Natural killer cell (primary cell): Measurements from ENCODE around the gene CAMTA1. TPM values are rescaled to one million over a fixed set of nuclear protein-coding genes. Genes with fewer than 3 reads are reported as not detected.

ENCODE experiments used
- ATAC-seq, 3 donors: fragments of 150-1000 bp in 2 of 3; fragments of 200-7000 bp in 1 of 3; cut with Tn5 transposase; 1 replicate in 1 of 3; 2 replicates in 2 of 3; pipeline ENCODE4 v1.10.0; 2021; ENCODE audit warnings: mild to moderate bottlenecking in 2 of 3, moderate library complexity in 2 of 3
- DNase-seq, 2 donors: peaks; one replicate each; pipeline versions ENCODE4 v3.0.0 to v3.0.0-alpha.2; 2013 to 2021; ENCODE audit warnings: mixed read lengths in 1 of 2
- H3K27ac ChIP-seq: one replicate; pipeline ENCODE4 v1.5.1; 2013; ENCODE audit warnings: mild to moderate bottlenecking, low read length
- H3K27me3 ChIP-seq: one replicate; pipeline ENCODE4 v1.6.1; 2013; ENCODE audit warnings: low read length; ENCODE audit not compliant: control insufficient read depth, insufficient read depth
- H3K36me3 ChIP-seq: one replicate; pipeline ENCODE4 v1.6.1; 2013; ENCODE audit warnings: low read length; ENCODE audit not compliant: control insufficient read depth, insufficient read depth
- H3K4me1 ChIP-seq: one replicate; pipeline ENCODE4 v1.6.1; 2013; ENCODE audit warnings: low read length; ENCODE audit not compliant: control insufficient read depth, insufficient read depth
- H3K4me3 ChIP-seq: one replicate; pipeline ENCODE4 v1.5.1; 2013; ENCODE audit warnings: low read length
- H3K9me3 ChIP-seq: one replicate; pipeline ENCODE4 v1.6.1; 2013; ENCODE audit warnings: low read length; ENCODE audit not compliant: control insufficient read depth, insufficient read depth
- H3K27ac Mint-ChIP-seq, 2 donors: one replicate each; pipeline ENCODE4 v1.8.0; 2022; ENCODE audit warnings: mild to moderate bottlenecking in 2 of 2, mixed read lengths in 2 of 2, moderate library complexity in 1 of 2
- H3K27me3 Mint-ChIP-seq, 2 donors: one replicate each; pipeline ENCODE4 v1.8.0; 2022; ENCODE audit warnings: low read depth in 2 of 2, mixed read lengths in 2 of 2
- H3K36me3 Mint-ChIP-seq: one replicate; pipeline ENCODE4 v1.8.0; 2022; ENCODE audit warnings: mixed read lengths
- H3K4me1 Mint-ChIP-seq, 2 donors: one replicate each; pipeline ENCODE4 v1.8.0; 2022; ENCODE audit warnings: mixed read lengths in 2 of 2
- H3K4me3 Mint-ChIP-seq: one replicate; pipeline ENCODE4 v1.8.0; 2022; ENCODE audit warnings: mild to moderate bottlenecking, moderate library complexity, mixed read lengths
- H3K9me3 Mint-ChIP-seq, 2 donors: one replicate each; pipeline ENCODE4 v1.8.0; 2022; ENCODE audit warnings: mixed read lengths in 2 of 2
- CTCF ChIP-seq: fragments of 200-600 bp; IDR thresholded peaks from one replicate; pipeline ENCODE4 v1.8.0; 2022; ENCODE audit warnings: antibody characterized with exemption
- WGBS: methylation state at CpG from one replicate; pipeline ENCODE4 v1.1.7; 2013; ENCODE audit warnings: missing lambda C conversion rate; ENCODE audit not compliant: insufficient coverage; 5-methylcytosine and 5-hydroxymethylcytosine counted together
- intact Hi-C: fragments of 100-400 bp; cut with micrococcal nuclease; formaldehyde crosslinking; loops from one replicate; pipeline ENCODE4 v1.14.2; 2022
- total RNA-seq, 4 donors: library from RNA; stranded (reverse); fragments of 120-200 nt in 1 of 4; gene quantifications; one replicate each; pipeline versions ENCODE4 v1.2.3 to v1.2.4, GENCODE V29; 2013 to 2022

Gene CAMTA1
- total RNA-seq, 3 donors from 2014 or later (not counting 1 experiment from before 2014, with no cell fraction given), result 40.6 to 53.3 (median 44.9) TPM

DNA sequence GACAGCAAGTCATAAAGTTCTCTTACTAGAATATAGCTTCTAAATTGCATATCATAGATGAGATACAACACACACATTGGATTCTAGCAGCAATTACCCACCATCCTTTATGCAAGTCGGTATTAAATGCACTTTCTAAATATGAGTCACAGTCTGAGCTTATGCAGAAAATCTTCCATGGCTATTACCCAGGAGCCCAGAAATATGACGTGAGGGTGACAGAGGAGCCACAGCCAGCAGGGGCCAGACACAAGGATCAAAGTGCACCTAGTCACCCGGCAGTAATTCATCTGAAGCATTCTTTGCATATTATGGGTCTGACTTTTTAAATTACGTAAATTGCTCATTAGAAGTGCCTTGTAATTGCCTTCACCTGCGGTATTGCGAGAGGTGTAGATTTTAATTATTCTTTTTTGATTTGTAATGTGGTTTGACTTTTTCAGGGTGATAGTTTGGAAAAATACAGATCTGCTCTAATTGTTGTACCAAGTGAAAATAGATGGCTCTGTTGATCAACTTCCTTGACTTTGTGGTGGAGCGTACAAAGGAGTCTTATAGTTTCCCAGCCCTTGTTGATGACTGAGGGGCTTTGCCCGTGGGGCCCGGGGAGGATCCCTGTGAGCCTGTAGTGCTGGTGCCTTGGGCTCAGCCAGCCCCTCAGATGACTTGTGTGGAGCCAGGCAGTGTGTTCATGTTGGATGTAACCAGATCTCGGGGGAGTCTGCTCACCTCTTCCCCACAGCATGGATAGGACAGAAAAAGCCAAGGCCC, 515.8 kb downstream of the CAMTA1 start:
- no peaks in the 10 kb centered on the region for H3K9me3 Mint-ChIP-seq
- WGBS, result 89% methylated on average over 10 of the region's 10 CpGs
- H3K27ac Mint-ChIP-seq, result no peak overlapping the region
- no peaks in the 10 kb centered on the region for H3K36me3 Mint-ChIP-seq
- DNase-seq (no peak), ATAC-seq (no peak)
- intact Hi-C loops, result no loop called here
- H3K4me1 ChIP-seq, result no peaks in the 10 kb centered on the region
- H3K4me3 ChIP-seq, result no peak overlapping the region
- TF ChIP-seq CTCF, result no peak
- H3K36me3 ChIP-seq, result no peaks in the 10 kb centered on the region
- no peaks in the 10 kb centered on the region for H3K27me3 ChIP-seq
- no peak overlapping the region for H3K27ac ChIP-seq
- peaks cover 25 to 66% of the 10 kb centered on the region in 2 donors for H3K27me3 Mint-ChIP-seq
- no peaks in the 10 kb centered on the region for H3K4me1 Mint-ChIP-seq
- H3K4me3 Mint-ChIP-seq, result no peak overlapping the region
- H3K9me3 ChIP-seq, result no peaks in the 10 kb centered on the region

- Histone ChIP-seq H3K36me3 (no peaks in the 10 kb centered on the region), H3K27ac (no peak overlapping the region), H3K9me3 (no peaks in the 10 kb centered on the region), H3K4me3 (no peak overlapping the region), H3K4me1 (no peaks in the 10 kb centered on the region), H3K27me3 (no peaks in the 10 kb centered on the region)
- intact Hi-C loops, result no loop called here
- Mint-ChIP-seq H3K9me3 (no peaks in the 10 kb centered on the region), H3K27ac (no peak overlapping the region), H3K4me3 (no peak overlapping the region), H3K4me1 (no peaks in the 10 kb centered on the region), H3K36me3 (no peaks in the 10 kb centered on the region), H3K27me3 (peaks cover 21 to 66% of the 10 kb centered on the region in 2 donors)
- no peak for DNase-seq
- TF ChIP-seq CTCF, result no peak
- 77% methylated on average over 7 of the region's 7 CpGs for WGBS
- no peak for ATAC-seq
Observed at GRCh38 chr1:7301664-7301981, 516.4 kb downstream of the CAMTA1 start.

DNA sequence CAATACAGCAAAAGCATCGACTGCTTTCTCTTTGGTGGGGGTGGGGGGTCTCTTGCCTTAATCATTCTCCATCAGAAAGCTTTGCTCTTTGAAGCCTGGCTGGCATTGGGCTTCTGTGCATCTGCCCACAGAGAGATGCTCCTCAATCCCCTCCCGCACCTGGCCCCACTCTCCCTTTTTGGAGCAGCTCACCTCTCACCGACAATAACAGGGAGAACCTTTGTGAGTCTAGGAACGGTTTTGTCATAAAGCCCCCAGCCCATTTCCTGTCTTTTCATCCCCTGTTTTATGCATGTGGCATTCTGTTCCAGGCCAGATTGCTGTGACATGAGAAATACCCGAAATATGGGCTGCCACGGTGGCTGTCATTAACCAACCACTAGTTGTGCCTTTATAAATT, 516.9 kb downstream of the CAMTA1 start:
- no peaks in the 10 kb centered on the region for H3K9me3 Mint-ChIP-seq
- H3K4me1 Mint-ChIP-seq, result no peaks in the 10 kb centered on the region
- ATAC-seq (no peak), DNase-seq (no peak)
- intact Hi-C loops, result no loop called here
- H3K27me3 ChIP-seq, result no peaks in the 10 kb centered on the region
- H3K36me3 ChIP-seq, result no peaks in the 10 kb centered on the region
- no peak overlapping the region for H3K27ac ChIP-seq
- H3K4me1 ChIP-seq, result no peaks in the 10 kb centered on the region
- no peak for TF ChIP-seq CTCF
- H3K36me3 Mint-ChIP-seq, result no peaks in the 10 kb centered on the region
- no peak overlapping the region for H3K4me3 ChIP-seq
- 72% methylated on average over 5 of the region's 6 CpGs for WGBS
- no peaks in the 10 kb centered on the region for H3K9me3 ChIP-seq
- peaks cover 20 to 64% of the 10 kb centered on the region in 2 donors for H3K27me3 Mint-ChIP-seq
- no peak overlapping the region for H3K27ac Mint-ChIP-seq
- no peak overlapping the region for H3K4me3 Mint-ChIP-seq

- H3K27me3 ChIP-seq, result no peaks in the 10 kb centered on the region
- ATAC-seq (no peak), DNase-seq (no peak)
- no peak for TF ChIP-seq CTCF
- intact Hi-C loops, result no loop called here
- Mint-ChIP-seq H3K36me3 (no peaks in the 10 kb centered on the region), H3K9me3 (no peaks in the 10 kb centered on the region), H3K27ac (no peak overlapping the region), H3K4me1 (no peaks in the 10 kb centered on the region), H3K4me3 (no peak overlapping the region), H3K27me3 (peaks cover 14 to 62% of the 10 kb centered on the region in 2 donors)
- H3K9me3 ChIP-seq, result no peaks in the 10 kb centered on the region
- H3K36me3 ChIP-seq, result no peaks in the 10 kb centered on the region
- no peak overlapping the region for H3K4me3 ChIP-seq
- H3K27ac ChIP-seq, result no peak overlapping the region
- 71% methylated on average over 5 of the region's 5 CpGs for WGBS
- no peaks in the 10 kb centered on the region for H3K4me1 ChIP-seq
Observed at GRCh38 chr1:7302873-7303272, 517.6 kb downstream of the CAMTA1 start.
